H9 (cell line): ENCODE results near the gene AGTRAP. TPM values are rescaled to one million over a fixed set of nuclear protein-coding genes. Genes with fewer than 3 reads are reported as not detected.
A peak's percentile ranks its signal among the peaks of the same experiment; 100 is the strongest.

Experiments
- DNase-seq: peaks from one replicate; pipeline ENCODE4 v3.0.0-alpha.2; 2017
- H2AFZ ChIP-seq: one replicate; pipeline ENCODE4 v1.6.1; 2013; ENCODE audit warnings: mild to moderate bottlenecking, low read length, control low read depth, moderate library complexity
- H2AK5ac ChIP-seq: 2 replicates; pipeline ENCODE4 v1.6.1; 2013; ENCODE audit warnings: low read length, control low read depth, mixed read lengths; ENCODE audit not compliant: insufficient read length
- H2BK120ac ChIP-seq: one replicate; pipeline ENCODE4 v1.6.1; 2013; ENCODE audit warnings: low read depth, mild to moderate bottlenecking, low read length, control low read depth, inconsistent platforms; ENCODE audit not compliant: poor library complexity, severe bottlenecking
- H2BK12ac ChIP-seq: 2 replicates; pipeline ENCODE4 v1.6.1; 2013; ENCODE audit warnings: low read length, control low read depth, mixed read lengths, low read depth; ENCODE audit not compliant: insufficient read length
- H2BK15ac ChIP-seq: 2 replicates; pipeline ENCODE4 v1.6.1; 2013; ENCODE audit warnings: low read depth, low read length, control low read depth
- H2BK20ac ChIP-seq: one replicate; pipeline ENCODE4 v1.6.1; 2013; ENCODE audit warnings: low read depth, mild to moderate bottlenecking, low read length, control low read depth, inconsistent platforms; ENCODE audit not compliant: poor library complexity, severe bottlenecking
- H2BK5ac ChIP-seq: 2 replicates; pipeline ENCODE4 v1.6.1; 2013; ENCODE audit warnings: low read length, control low read depth, mixed read lengths; ENCODE audit not compliant: insufficient read length
- H3K14ac ChIP-seq: 2 replicates; pipeline ENCODE4 v1.6.1; 2013; ENCODE audit warnings: low read length, control low read depth; ENCODE audit not compliant: insufficient read depth
- H3K18ac ChIP-seq: 2 replicates; pipeline ENCODE4 v1.6.1; 2013; ENCODE audit warnings: low read depth, mild to moderate bottlenecking, mixed read lengths, low read length, control low read depth; ENCODE audit not compliant: insufficient read length
- H3K23ac ChIP-seq: 2 replicates; pipeline ENCODE4 v1.6.1; 2013; ENCODE audit warnings: low read length, control low read depth, mixed read lengths, low read depth; ENCODE audit not compliant: insufficient read length
- H3K23me2 ChIP-seq: 2 replicates; pipeline ENCODE4 v1.6.1; 2013; ENCODE audit warnings: low read depth, mild to moderate bottlenecking, mixed read lengths, low read length, control low read depth; ENCODE audit not compliant: insufficient read length, poor library complexity, severe bottlenecking
- H3K27ac ChIP-seq: 2 replicates; pipeline ENCODE4 v1.5.1; 2013; ENCODE audit warnings: low read length, control low read depth, mixed read lengths, low read depth; ENCODE audit not compliant: insufficient read length
- H3K27me3 ChIP-seq: 2 replicates; pipeline ENCODE4 v1.6.1; 2013; ENCODE audit warnings: low read length, control low read depth, inconsistent platforms; ENCODE audit not compliant: insufficient read depth
- H3K4ac ChIP-seq: 2 replicates; pipeline ENCODE4 v1.6.1; 2013; ENCODE audit warnings: low read depth, mild to moderate bottlenecking, control low read depth, inconsistent platforms, low read length, moderate library complexity
- H3K4me1 ChIP-seq: 2 replicates; pipeline ENCODE4 v1.6.1; 2013; ENCODE audit warnings: low read length, control low read depth, inconsistent platforms; ENCODE audit not compliant: insufficient read depth
- H3K4me2 ChIP-seq: 2 replicates; pipeline ENCODE4 v1.6.1; 2013; ENCODE audit warnings: low read length, control low read depth, mixed read lengths; ENCODE audit not compliant: insufficient read length, insufficient read depth
- H3K56ac ChIP-seq: 2 replicates; pipeline ENCODE4 v1.6.1; 2013; ENCODE audit warnings: low read depth, mild to moderate bottlenecking, mixed read lengths, low read length, control low read depth; ENCODE audit not compliant: insufficient read length
- H3K79me1 ChIP-seq: 2 replicates; pipeline ENCODE4 v1.6.1; 2013; ENCODE audit warnings: low read depth, mild to moderate bottlenecking, moderate library complexity, low read length, control low read depth, inconsistent platforms; ENCODE audit not compliant: insufficient read depth, poor library complexity, severe bottlenecking
- H3K79me2 ChIP-seq: 2 replicates; pipeline ENCODE4 v1.6.1; 2013; ENCODE audit warnings: low read length, control low read depth, inconsistent platforms; ENCODE audit not compliant: insufficient read depth
- H3K9ac ChIP-seq: 2 replicates; pipeline ENCODE4 v1.6.1; 2013; ENCODE audit warnings: low read length, control low read depth, mixed read lengths; ENCODE audit not compliant: insufficient read length; ENCODE audit errors: extremely low read depth
- H3K9me3 ChIP-seq: one replicate; pipeline ENCODE4 v1.6.1; 2013; ENCODE audit warnings: low read depth, low read length, inconsistent platforms; ENCODE audit not compliant: control insufficient read depth
- H3T11ph ChIP-seq: one replicate; pipeline ENCODE4 v1.6.1; 2013; ENCODE audit warnings: mild to moderate bottlenecking, low read length, control low read depth, inconsistent platforms
- H4K20me1 ChIP-seq: one replicate; pipeline ENCODE4 v1.6.1; 2013; ENCODE audit not compliant: control insufficient read depth, insufficient read length, insufficient read depth
- H4K5ac ChIP-seq: 2 replicates; pipeline ENCODE4 v1.6.1; 2013; ENCODE audit warnings: low read depth, mild to moderate bottlenecking, mixed read lengths, low read length, control low read depth; ENCODE audit not compliant: insufficient read length
- H4K8ac ChIP-seq: replicated peaks from 2 replicates; pipeline ENCODE4 v1.6.1; 2013; ENCODE audit warnings: low read length, control low read depth, mixed read lengths, low read depth; ENCODE audit not compliant: insufficient read length
- H4K91ac ChIP-seq: 2 replicates; pipeline ENCODE4 v1.6.1; 2013; ENCODE audit warnings: low read depth, mild to moderate bottlenecking, moderate library complexity, mixed read lengths, low read length, control low read depth; ENCODE audit not compliant: insufficient read length
- H3K27ac Mint-ChIP-seq, 3 experiments: 2 replicates in 2 of 3; 3 replicates in 1 of 3; pipeline ENCODE4 v1.8.0; 2020 to 2021; ENCODE audit warnings: mixed read lengths in 3 of 3, mild to moderate bottlenecking in 1 of 3, moderate library complexity in 1 of 3
- H3K27me3 Mint-ChIP-seq: 2 replicates; pipeline ENCODE4 v1.8.0; 2021; ENCODE audit warnings: low read depth, mild to moderate bottlenecking, moderate library complexity, mixed read lengths
- H3K36me3 Mint-ChIP-seq, 3 experiments: 2 replicates in 2 of 3; 3 replicates in 1 of 3; pipeline ENCODE4 v1.8.0; 2020 to 2021; ENCODE audit warnings: low read depth in 3 of 3, mixed read lengths in 3 of 3; ENCODE audit not compliant: insufficient read depth in 1 of 3
- H3K4me1 Mint-ChIP-seq, 2 experiments: 2 replicates each; pipeline ENCODE4 v1.8.0; 2020; ENCODE audit warnings: mixed read lengths in 2 of 2
- H3K4me3 Mint-ChIP-seq, 2 experiments: 2 replicates in 1 of 2; 3 replicates in 1 of 2; pipeline ENCODE4 v1.8.0; 2020 to 2021; ENCODE audit warnings: mild to moderate bottlenecking in 2 of 2, mixed read lengths in 2 of 2, moderate library complexity in 1 of 2
- H3K9me3 Mint-ChIP-seq, 2 experiments: 2 replicates in 1 of 2; 3 replicates in 1 of 2; pipeline ENCODE4 v1.8.0; 2020; ENCODE audit warnings: mild to moderate bottlenecking in 2 of 2, mixed read lengths in 2 of 2, moderate library complexity in 1 of 2
- WGBS: extraction: QIAGEN DNeasy Blood & Tissue Kit; methylation state at CpG from one replicate; pipeline ENCODE4 v1.1.7; 2013; ENCODE audit warnings: missing lambda C conversion rate, low lambda C conversion rate, mixed read lengths; ENCODE audit not compliant: insufficient read length; ENCODE audit errors: extremely low coverage; 5-methylcytosine and 5-hydroxymethylcytosine counted together
- total RNA-seq: library from RNA; stranded (reverse); gene quantifications from 2 replicates; pipeline ENCODE4 v1.2.1, GENCODE V29; 2021
- TF ChIP-seq, protein P1 (sequence below): fragments of 200-600 bp; sonication (generic); conservative IDR thresholded peaks from 3 replicates; pipeline ENCODE4 v1.8.0; 2021; ENCODE audit warnings: antibody characterized with exemption, mild to moderate bottlenecking

The AGTRAP gene
- total RNA-seq, 1 experiment from 2014 or later = 60.9 TPM

DNA sequence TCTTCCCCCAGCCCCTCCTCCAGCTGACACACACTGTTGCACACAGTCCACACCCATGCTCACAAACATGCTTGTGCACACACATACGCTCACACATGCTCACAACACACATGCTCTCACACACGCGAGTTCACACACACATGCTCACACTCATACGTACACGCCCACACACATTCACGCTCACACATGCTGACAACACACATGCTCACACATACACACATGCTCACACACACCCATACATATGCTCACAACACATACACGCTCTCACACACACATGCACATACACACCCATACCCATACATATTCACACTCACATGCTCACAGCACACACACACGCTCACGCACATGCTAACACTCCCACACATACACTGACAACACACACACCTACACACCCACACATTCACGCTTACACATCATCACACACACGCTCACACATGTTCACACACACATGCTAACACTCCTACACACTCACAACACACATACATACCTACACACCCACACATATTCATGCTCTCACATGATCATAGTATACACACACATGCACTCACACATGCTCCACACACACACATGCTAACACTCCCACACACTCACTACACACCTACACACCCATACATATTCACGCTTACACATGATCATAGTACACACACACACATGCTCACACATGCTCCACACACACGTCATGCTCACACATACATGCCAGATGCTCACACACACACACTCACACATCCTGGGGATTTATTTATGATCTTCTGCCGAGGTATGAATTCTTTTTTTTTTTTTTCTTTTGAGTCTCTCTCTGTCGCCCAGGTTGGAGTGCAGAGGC is 33.7 kb upstream of the AGTRAP start:
- peaks cover 5% of the 10 kb centered on the region for H3K23me2 ChIP-seq
- H3K9me3 ChIP-seq = no peaks in the 10 kb centered on the region
- no peak overlapping the region for H2AFZ ChIP-seq
- peaks cover 8% of the 10 kb centered on the region for H4K20me1 ChIP-seq
- no peak overlapping the region for H2BK20ac ChIP-seq
- H3K4me1 Mint-ChIP-seq = peaks cover 50 to 54% of the 10 kb centered on the region in 2 experiments
- H2BK15ac ChIP-seq = no peak overlapping the region
- 100% methylated on average over 5 of the region's 15 CpGs for WGBS
- H2BK120ac ChIP-seq = no peak overlapping the region
- no peak overlapping the region for H2BK5ac ChIP-seq
- no peak overlapping the region for H3K4me2 ChIP-seq
- H3K4me3 Mint-ChIP-seq = no peak overlapping the region
- H2AK5ac ChIP-seq = no peak overlapping the region
- H3K9me3 Mint-ChIP-seq = no peaks in the 10 kb centered on the region
- H3K23ac ChIP-seq = no peak overlapping the region
- no peak overlapping the region for H3T11ph ChIP-seq
- no peak overlapping the region for H3K9ac ChIP-seq
- H3K56ac ChIP-seq = no peak overlapping the region
- H3K27ac Mint-ChIP-seq = no peak overlapping the region
- peaks cover 0 to 4% (median 0%) of the 10 kb centered on the region in 3 experiments; a peak in 3 of 7 replicates for H3K36me3 Mint-ChIP-seq
- DNase-seq = no peak
- no peaks in the 10 kb centered on the region; the same call in 1 of the 2 replicates for H3K79me2 ChIP-seq
- H3K27ac ChIP-seq = no peak overlapping the region
- peak overlapping the region; percentile 12 for H3K18ac ChIP-seq
- H3K27me3 Mint-ChIP-seq = no peaks in the 10 kb centered on the region
- no peaks in the 10 kb centered on the region for H3K79me1 ChIP-seq
- H3K4ac ChIP-seq = no peak overlapping the region
- H4K5ac ChIP-seq = peak overlapping the region; percentile 6
- no peak overlapping the region for H4K91ac ChIP-seq
- H3K4me1 ChIP-seq = peaks cover 10% of the 10 kb centered on the region
- H3K14ac ChIP-seq = no peak overlapping the region
- no peak overlapping the region for H2BK12ac ChIP-seq
- TF ChIP-seq, protein P1, sequence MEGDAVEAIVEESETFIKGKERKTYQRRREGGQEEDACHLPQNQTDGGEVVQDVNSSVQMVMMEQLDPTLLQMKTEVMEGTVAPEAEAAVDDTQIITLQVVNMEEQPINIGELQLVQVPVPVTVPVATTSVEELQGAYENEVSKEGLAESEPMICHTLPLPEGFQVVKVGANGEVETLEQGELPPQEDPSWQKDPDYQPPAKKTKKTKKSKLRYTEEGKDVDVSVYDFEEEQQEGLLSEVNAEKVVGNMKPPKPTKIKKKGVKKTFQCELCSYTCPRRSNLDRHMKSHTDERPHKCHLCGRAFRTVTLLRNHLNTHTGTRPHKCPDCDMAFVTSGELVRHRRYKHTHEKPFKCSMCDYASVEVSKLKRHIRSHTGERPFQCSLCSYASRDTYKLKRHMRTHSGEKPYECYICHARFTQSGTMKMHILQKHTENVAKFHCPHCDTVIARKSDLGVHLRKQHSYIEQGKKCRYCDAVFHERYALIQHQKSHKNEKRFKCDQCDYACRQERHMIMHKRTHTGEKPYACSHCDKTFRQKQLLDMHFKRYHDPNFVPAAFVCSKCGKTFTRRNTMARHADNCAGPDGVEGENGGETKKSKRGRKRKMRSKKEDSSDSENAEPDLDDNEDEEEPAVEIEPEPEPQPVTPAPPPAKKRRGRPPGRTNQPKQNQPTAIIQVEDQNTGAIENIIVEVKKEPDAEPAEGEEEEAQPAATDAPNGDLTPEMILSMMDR = no peak
- H4K8ac ChIP-seq = peak overlapping the region; percentile 15
- no peaks in the 10 kb centered on the region for H3K27me3 ChIP-seq
